ENCODE data around the gene GRB2. TPM values are rescaled to one million over a fixed set of nuclear protein-coding genes. Genes with fewer than 3 reads are reported as not detected.

GRB2 gene
- total and polyA plus RNA-seq, 10 of the 15 experiments (the other 5 are each of a cell fraction or from before 2014, with no cell fraction given), result 113 to 268 (median 158) TPM

DNA sequence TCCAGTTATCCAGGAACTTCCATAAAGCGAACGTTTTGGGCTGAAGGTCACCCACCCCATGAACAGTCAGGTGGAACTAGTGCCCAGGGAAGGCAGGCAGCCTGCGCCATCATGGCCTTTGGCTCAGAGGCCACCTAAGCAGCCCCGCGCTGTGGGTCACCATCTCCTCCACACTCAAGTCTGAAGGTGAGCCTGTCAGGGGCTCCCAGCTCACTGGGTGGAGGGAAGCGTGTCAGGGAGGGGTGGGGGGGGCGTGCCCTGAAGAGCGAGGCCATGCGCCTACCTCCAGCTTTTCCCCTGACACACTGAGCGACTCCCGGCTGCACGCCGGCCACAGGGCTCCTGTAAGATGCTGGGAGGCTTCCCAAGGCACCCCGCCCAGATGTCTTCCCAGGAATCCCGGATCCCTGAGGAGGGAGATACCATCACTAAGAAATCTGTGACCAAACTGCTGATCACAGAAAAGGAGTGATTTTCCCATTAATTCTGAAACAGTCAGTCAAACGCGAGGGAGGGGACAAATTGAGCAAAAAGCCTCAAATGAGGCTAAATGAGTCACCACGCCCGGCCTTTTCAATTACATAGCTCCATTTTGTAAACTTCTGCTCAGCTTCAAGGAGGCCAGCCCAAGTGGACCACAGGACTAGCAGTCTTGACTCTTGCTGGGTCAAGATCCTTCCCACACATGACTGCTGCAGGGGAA, 89.8 kb downstream of the GRB2 start (continued):
- TF ChIP-seq, protein P1, sequence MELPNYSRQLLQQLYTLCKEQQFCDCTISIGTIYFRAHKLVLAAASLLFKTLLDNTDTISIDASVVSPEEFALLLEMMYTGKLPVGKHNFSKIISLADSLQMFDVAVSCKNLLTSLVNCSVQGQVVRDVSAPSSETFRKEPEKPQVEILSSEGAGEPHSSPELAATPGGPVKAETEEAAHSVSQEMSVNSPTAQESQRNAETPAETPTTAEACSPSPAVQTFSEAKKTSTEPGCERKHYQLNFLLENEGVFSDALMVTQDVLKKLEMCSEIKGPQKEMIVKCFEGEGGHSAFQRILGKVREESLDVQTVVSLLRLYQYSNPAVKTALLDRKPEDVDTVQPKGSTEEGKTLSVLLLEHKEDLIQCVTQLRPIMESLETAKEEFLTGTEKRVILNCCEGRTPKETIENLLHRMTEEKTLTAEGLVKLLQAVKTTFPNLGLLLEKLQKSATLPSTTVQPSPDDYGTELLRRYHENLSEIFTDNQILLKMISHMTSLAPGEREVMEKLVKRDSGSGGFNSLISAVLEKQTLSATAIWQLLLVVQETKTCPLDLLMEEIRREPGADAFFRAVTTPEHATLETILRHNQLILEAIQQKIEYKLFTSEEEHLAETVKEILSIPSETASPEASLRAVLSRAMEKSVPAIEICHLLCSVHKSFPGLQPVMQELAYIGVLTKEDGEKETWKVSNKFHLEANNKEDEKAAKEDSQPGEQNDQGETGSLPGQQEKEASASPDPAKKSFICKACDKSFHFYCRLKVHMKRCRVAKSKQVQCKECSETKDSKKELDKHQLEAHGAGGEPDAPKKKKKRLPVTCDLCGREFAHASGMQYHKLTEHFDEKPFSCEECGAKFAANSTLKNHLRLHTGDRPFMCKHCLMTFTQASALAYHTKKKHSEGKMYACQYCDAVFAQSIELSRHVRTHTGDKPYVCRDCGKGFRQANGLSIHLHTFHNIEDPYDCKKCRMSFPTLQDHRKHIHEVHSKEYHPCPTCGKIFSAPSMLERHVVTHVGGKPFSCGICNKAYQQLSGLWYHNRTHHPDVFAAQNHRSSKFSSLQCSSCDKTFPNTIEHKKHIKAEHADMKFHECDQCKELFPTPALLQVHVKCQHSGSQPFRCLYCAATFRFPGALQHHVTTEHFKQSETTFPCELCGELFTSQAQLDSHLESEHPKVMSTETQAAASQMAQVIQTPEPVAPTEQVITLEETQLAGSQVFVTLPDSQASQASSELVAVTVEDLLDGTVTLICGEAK (IDR thresholded peaks at IDR 0.05; ENCODE audit: borderline replicate concordance), result no peak
- TF ChIP-seq RAD51 (IDR thresholded peaks at IDR 0.05), result no peak
- TF ChIP-seq MYC (IDR thresholded peaks at IDR 0.05; ENCODE audit: insufficient read depth, insufficient read length, insufficient replicate concordance, low read length, severe bottlenecking), result no peak
- no peak for TF ChIP-seq WRNIP1 (IDR thresholded peaks at IDR 0.05; ENCODE audit: borderline replicate concordance, low read depth, low read length)
- no peak for TF ChIP-seq SREBF1 (IDR thresholded peaks at IDR 0.05; ENCODE audit: low read length)
- TF ChIP-seq STAT1 (conservative IDR thresholded peaks at IDR 0.05), result no peak
- no peak for TF ChIP-seq SUZ12 (IDR thresholded peaks at IDR 0.05; ENCODE audit: unreplicated experiment)
- TF ChIP-seq, protein P2, sequence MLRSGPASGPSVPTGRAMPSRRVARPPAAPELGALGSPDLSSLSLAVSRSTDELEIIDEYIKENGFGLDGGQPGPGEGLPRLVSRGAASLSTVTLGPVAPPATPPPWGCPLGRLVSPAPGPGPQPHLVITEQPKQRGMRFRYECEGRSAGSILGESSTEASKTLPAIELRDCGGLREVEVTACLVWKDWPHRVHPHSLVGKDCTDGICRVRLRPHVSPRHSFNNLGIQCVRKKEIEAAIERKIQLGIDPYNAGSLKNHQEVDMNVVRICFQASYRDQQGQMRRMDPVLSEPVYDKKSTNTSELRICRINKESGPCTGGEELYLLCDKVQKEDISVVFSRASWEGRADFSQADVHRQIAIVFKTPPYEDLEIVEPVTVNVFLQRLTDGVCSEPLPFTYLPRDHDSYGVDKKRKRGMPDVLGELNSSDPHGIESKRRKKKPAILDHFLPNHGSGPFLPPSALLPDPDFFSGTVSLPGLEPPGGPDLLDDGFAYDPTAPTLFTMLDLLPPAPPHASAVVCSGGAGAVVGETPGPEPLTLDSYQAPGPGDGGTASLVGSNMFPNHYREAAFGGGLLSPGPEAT (IDR thresholded peaks at IDR 0.05; ENCODE audit: low read depth), result peak; percentile 26; the same call in 1 of the 2 replicates
- TF ChIP-seq ZNF24 (IDR thresholded peaks at IDR 0.05), result no peak
- TF ChIP-seq, protein P3, sequence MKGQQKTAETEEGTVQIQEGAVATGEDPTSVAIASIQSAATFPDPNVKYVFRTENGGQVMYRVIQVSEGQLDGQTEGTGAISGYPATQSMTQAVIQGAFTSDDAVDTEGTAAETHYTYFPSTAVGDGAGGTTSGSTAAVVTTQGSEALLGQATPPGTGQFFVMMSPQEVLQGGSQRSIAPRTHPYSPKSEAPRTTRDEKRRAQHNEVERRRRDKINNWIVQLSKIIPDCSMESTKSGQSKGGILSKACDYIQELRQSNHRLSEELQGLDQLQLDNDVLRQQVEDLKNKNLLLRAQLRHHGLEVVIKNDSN (IDR thresholded peaks at IDR 0.05; ENCODE audit: borderline replicate concordance, extremely low read length, insufficient read depth, low read depth, low read length), result no peak
- no peak for TF ChIP-seq HDGF (IDR thresholded peaks at IDR 0.05)
- TF ChIP-seq HCFC1 (IDR thresholded peaks at IDR 0.05; ENCODE audit: low read length), result no peak
- TF ChIP-seq ZBED1 (IDR thresholded peaks at IDR 0.05; ENCODE audit: borderline replicate concordance), result no peak
- TF ChIP-seq LARP7 (IDR thresholded peaks at IDR 0.05), result no peak
- peak; percentile 76 for TF ChIP-seq YY1 (IDR thresholded peaks at IDR 0.05; ENCODE audit: low read depth, low read length)
- TF ChIP-seq TBL1XR1 (IDR thresholded peaks at IDR 0.05; ENCODE audit: low read depth, low read length), result no peak
- TF ChIP-seq POLR2A (IDR thresholded peaks at IDR 0.05; ENCODE audit: low read depth, low read length), result peak; percentile 52
- TF ChIP-seq IRF4 (IDR thresholded peaks at IDR 0.05; ENCODE audit: low read depth, low read length), result peak; percentile 77
- no peak; the same call in 1 of the 2 replicates for TF ChIP-seq MXI1 (IDR thresholded peaks at IDR 0.05; ENCODE audit: low read depth, low read length)
- no peak for TF ChIP-seq RB1 (IDR thresholded peaks at IDR 0.05; ENCODE audit: borderline replicate concordance)
- TF ChIP-seq ZNF384 (IDR thresholded peaks at IDR 0.05; ENCODE audit: borderline replicate concordance, low read depth, low read length), result no peak
- peak in 1 of 2 experiments; percentile 30; a peak in 1 of 4 replicates for TF ChIP-seq ETV6 (conservative IDR thresholded peaks at IDR 0.05 in 1 of 2, IDR thresholded peaks at IDR 0.05 in 1 of 2; ENCODE audit: borderline replicate concordance in 1 of 2, low read depth in 1 of 2)
- TF ChIP-seq, protein P4, sequence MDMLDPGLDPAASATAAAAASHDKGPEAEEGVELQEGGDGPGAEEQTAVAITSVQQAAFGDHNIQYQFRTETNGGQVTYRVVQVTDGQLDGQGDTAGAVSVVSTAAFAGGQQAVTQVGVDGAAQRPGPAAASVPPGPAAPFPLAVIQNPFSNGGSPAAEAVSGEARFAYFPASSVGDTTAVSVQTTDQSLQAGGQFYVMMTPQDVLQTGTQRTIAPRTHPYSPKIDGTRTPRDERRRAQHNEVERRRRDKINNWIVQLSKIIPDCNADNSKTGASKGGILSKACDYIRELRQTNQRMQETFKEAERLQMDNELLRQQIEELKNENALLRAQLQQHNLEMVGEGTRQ (IDR thresholded peaks at IDR 0.05; ENCODE audit: borderline replicate concordance, low read depth, low read length), result no peak

All from GM12878 (cell line).